ENCODE measurements around the gene FOXP2.

FOXP2 gene

DNA sequence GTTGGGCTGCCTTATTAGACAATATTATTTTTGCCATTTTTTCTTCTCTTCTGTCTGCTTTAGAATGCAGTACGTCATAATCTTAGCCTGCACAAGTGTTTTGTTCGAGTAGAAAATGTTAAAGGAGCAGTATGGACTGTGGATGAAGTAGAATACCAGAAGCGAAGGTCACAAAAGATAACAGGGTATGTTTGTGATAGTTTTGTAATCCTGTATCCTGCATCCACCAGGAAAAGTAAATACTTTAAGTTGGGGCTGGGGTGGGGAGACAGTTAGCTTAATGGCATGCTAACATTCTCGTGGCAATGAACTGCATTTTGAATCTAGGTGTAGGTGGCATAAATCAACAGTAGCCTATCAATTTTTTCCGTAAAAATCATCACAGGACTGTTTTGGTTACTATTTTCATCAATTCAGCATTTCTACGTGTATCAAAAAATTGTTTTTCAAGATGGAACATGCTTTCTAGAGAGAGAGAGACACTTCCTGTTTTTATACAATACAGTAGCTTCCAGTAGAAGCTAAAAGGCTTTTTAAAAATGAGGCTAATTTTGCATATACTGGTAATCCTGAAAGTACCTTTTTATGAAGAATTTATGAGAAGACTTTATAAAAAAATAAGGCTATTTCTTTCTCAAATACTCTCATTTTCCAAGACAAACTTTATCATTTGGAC lies 247.5 kb downstream of the FOXP2 start:
- H3K4me1 ChIP-seq (ENCODE audit: control extremely low read depth in 1 of 4, control insufficient read depth in 4 of 4, insufficient read depth in 4 of 4, low read length in 3 of 4), result no peaks in the 10 kb centered on the region
- no peaks in the 10 kb centered on the region for H3K9me3 ChIP-seq (ENCODE audit: control extremely low read depth in 1 of 5, control insufficient read depth in 4 of 5, insufficient read depth in 2 of 5, low read depth in 1 of 5, low read length in 4 of 5)
- no peak overlapping the region for H3K27ac ChIP-seq (ENCODE audit: insufficient read depth in 1 of 2, low read depth in 1 of 2, low read length in 2 of 2, poor library complexity in 1 of 2, severe bottlenecking in 2 of 2)
- H3K4me3 ChIP-seq (ENCODE audit: control insufficient read depth in 1 of 7, extremely low read depth in 1 of 7, insufficient read depth in 4 of 7, low read depth in 2 of 7, low read length in 6 of 7), result no peak overlapping the region
- H3K36me3 ChIP-seq (ENCODE audit: control insufficient read depth in 4 of 4, insufficient read depth in 4 of 4, low read length in 3 of 4), result no peaks in the 10 kb centered on the region
- DNase-seq, result no peak
- 100% methylated on average over 4 of the region's 6 CpGs for WGBS (ENCODE audit: insufficient coverage)
- ChIA-PET POLR2A (no interaction called here), CTCF (no interaction called here)
- H3K27me3 ChIP-seq (replicated peaks in 2 of 5; ENCODE audit: control insufficient read depth in 4 of 5, insufficient read depth in 5 of 5, low read length in 4 of 5), result no peaks in the 10 kb centered on the region

DNA sequence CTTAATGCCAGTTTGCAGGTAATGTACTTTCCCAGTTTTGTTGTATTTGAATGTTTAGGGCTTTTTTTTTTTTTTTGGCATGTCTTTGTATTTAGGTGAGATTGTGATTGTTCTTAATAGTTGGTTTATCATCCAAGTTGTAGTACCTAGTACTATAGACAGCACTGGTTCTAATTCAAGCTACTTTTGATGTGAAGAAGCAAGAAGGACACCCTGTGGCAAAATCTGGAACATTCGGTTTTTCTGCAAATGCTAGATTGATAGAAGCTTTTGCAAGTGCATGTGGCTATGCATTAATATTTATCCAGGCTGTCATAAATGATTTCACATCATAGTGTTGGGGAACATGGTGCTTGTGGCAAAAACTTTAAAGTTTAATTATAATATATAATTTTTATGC lies 248.9 kb downstream of the FOXP2 start:
- Histone ChIP-seq H3K36me3 (ENCODE audit: control insufficient read depth in 4 of 4, insufficient read depth in 4 of 4, low read length in 3 of 4) (no peaks in the 10 kb centered on the region), H3K9me3 (ENCODE audit: control extremely low read depth in 1 of 5, control insufficient read depth in 4 of 5, insufficient read depth in 2 of 5, low read depth in 1 of 5, low read length in 4 of 5) (no peaks in the 10 kb centered on the region), H3K4me1 (ENCODE audit: control extremely low read depth in 1 of 4, control insufficient read depth in 4 of 4, insufficient read depth in 4 of 4, low read length in 3 of 4) (no peaks in the 10 kb centered on the region), H3K27ac (ENCODE audit: insufficient read depth in 1 of 2, low read depth in 1 of 2, low read length in 2 of 2, poor library complexity in 1 of 2, severe bottlenecking in 2 of 2) (no peak overlapping the region), H3K4me3 (ENCODE audit: control insufficient read depth in 1 of 7, extremely low read depth in 1 of 7, insufficient read depth in 4 of 7, low read depth in 2 of 7, low read length in 6 of 7) (no peak overlapping the region), H3K27me3 (replicated peaks in 2 of 5; ENCODE audit: control insufficient read depth in 4 of 5, insufficient read depth in 5 of 5, low read length in 4 of 5) (no peaks in the 10 kb centered on the region)
- DNase-seq, result peak; percentile 4 to 23 (median 9)
- CTCF ChIA-PET, result interaction anchor here (0.7 kb wide), 1 partner anchor 1053 kb away, joined by 3 read pairs; no protein-coding TSS in a partner anchor
- no CpG with 5 or more reads among the region's 1 CpG for WGBS (ENCODE audit: insufficient coverage)
- POLR2A ChIA-PET, result no interaction called here

DNA sequence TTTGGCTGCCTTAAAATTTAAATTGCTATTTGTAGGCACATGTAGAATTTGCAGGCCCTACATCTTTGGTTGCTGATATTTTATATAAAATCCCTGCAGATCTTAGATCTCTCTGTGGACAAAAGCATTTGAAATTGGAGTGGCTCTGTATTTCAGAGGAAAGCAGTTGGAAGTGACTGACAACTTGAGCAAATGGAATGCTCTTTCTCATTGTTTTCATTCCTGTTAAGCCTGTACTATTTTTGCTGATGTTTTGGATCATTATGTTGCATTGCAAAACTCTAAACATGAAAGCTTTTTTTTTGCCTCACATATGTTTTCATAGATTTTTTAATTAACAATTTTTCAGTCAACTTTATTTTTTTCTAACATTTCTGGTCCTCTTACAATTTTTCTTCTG lies 256.1 kb downstream of the FOXP2 start:
- POLR2A ChIA-PET, result no interaction called here
- CTCF ChIA-PET, result no interaction called here

DNA sequence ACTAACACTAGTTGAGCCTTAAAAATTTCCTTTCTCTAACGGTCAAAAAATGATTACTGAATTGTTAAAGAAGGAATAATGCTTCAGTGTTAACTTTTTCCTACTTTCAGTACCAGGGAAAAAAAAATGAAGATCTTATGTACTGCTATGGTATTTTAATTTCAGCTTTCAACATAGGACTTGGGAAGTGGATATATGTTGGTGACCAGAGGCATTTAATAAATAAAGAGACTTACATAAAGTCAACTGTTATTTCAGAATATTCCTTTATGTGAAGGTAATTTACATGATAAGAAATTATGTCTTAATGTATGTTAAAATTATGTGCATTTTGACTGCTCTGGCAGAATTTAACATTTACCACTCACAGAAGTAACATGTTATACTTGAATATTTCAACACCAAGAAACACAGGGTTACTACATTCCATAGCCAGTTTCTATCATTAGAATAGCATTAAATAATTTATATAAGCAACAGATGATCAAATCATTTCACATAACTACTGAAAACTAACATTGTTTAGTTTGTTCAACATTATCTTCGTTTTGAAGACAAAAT lies 257.0 kb downstream of the FOXP2 start:
- WGBS (ENCODE audit: insufficient coverage), result no CpG with 5 or more reads among the region's 2 CpGs
- Histone ChIP-seq H3K4me3 (ENCODE audit: control insufficient read depth in 1 of 7, extremely low read depth in 1 of 7, insufficient read depth in 4 of 7, low read depth in 2 of 7, low read length in 6 of 7) (no peak overlapping the region), H3K9me3 (ENCODE audit: control extremely low read depth in 1 of 5, control insufficient read depth in 4 of 5, insufficient read depth in 2 of 5, low read depth in 1 of 5, low read length in 4 of 5) (no peaks in the 10 kb centered on the region), H3K36me3 (ENCODE audit: control insufficient read depth in 4 of 4, insufficient read depth in 4 of 4, low read length in 3 of 4) (no peaks in the 10 kb centered on the region), H3K27me3 (replicated peaks in 2 of 5; ENCODE audit: control insufficient read depth in 4 of 5, insufficient read depth in 5 of 5, low read length in 4 of 5) (no peaks in the 10 kb centered on the region), H3K27ac (ENCODE audit: insufficient read depth in 1 of 2, low read depth in 1 of 2, low read length in 2 of 2, poor library complexity in 1 of 2, severe bottlenecking in 2 of 2) (no peak overlapping the region), H3K4me1 (ENCODE audit: control extremely low read depth in 1 of 4, control insufficient read depth in 4 of 4, insufficient read depth in 4 of 4, low read length in 3 of 4) (no peaks in the 10 kb centered on the region)
- POLR2A ChIA-PET, result no interaction called here
- DNase-seq, result no peak
- CTCF ChIA-PET, result no interaction called here

More for the DNA sequence above, 256.1 kb downstream of the FOXP2 start:
- Histone ChIP-seq H3K36me3 (ENCODE audit: control insufficient read depth in 4 of 4, insufficient read depth in 4 of 4, low read length in 3 of 4) (no peaks in the 10 kb centered on the region), H3K4me3 (ENCODE audit: control insufficient read depth in 1 of 7, extremely low read depth in 1 of 7, insufficient read depth in 4 of 7, low read depth in 2 of 7, low read length in 6 of 7) (no peak overlapping the region), H3K27me3 (replicated peaks in 2 of 5; ENCODE audit: control insufficient read depth in 4 of 5, insufficient read depth in 5 of 5, low read length in 4 of 5) (no peaks in the 10 kb centered on the region), H3K4me1 (ENCODE audit: control extremely low read depth in 1 of 4, control insufficient read depth in 4 of 4, insufficient read depth in 4 of 4, low read length in 3 of 4) (no peaks in the 10 kb centered on the region), H3K9me3 (ENCODE audit: control extremely low read depth in 1 of 5, control insufficient read depth in 4 of 5, insufficient read depth in 2 of 5, low read depth in 1 of 5, low read length in 4 of 5) (no peaks in the 10 kb centered on the region), H3K27ac (ENCODE audit: insufficient read depth in 1 of 2, low read depth in 1 of 2, low read length in 2 of 2, poor library complexity in 1 of 2, severe bottlenecking in 2 of 2) (no peak overlapping the region)
- DNase-seq, result no peak

DNA sequence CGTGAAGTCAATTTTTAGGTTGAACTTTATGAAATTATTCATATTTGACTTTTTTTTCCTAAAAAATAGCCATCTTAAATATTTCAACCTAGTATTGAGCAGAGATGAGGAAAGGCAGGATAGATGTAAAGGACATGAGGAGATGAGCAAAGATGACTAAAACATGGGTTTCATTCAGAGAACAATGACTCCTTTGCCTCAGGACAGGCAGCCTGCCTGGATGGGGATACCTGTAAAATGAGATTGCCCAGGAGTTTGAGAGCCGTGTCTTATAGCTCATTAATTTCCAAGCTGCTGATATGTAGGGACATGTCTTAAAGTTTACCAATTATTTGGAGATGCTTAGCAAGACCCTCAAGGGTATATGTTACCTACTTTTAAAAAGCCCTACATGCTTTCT lies 263.5 kb downstream of the FOXP2 start:
- ChIA-PET CTCF (no interaction called here), POLR2A (no interaction called here)
- H3K4me1 ChIP-seq (ENCODE audit: control extremely low read depth in 1 of 4, control insufficient read depth in 4 of 4, insufficient read depth in 4 of 4, low read length in 3 of 4), result no peaks in the 10 kb centered on the region
- H3K27ac ChIP-seq (ENCODE audit: insufficient read depth in 1 of 2, low read depth in 1 of 2, low read length in 2 of 2, poor library complexity in 1 of 2, severe bottlenecking in 2 of 2), result no peak overlapping the region
- 80% methylated on average over 1 of the region's 2 CpGs for WGBS (ENCODE audit: insufficient coverage)
- H3K36me3 ChIP-seq (ENCODE audit: control insufficient read depth in 4 of 4, insufficient read depth in 4 of 4, low read length in 3 of 4), result no peaks in the 10 kb centered on the region
- no peak overlapping the region for H3K4me3 ChIP-seq (ENCODE audit: control insufficient read depth in 1 of 7, extremely low read depth in 1 of 7, insufficient read depth in 4 of 7, low read depth in 2 of 7, low read length in 6 of 7)
- H3K9me3 ChIP-seq (ENCODE audit: control extremely low read depth in 1 of 5, control insufficient read depth in 4 of 5, insufficient read depth in 2 of 5, low read depth in 1 of 5, low read length in 4 of 5), result no peaks in the 10 kb centered on the region
- H3K27me3 ChIP-seq (replicated peaks in 2 of 5; ENCODE audit: control insufficient read depth in 4 of 5, insufficient read depth in 5 of 5, low read length in 4 of 5), result no peaks in the 10 kb centered on the region
- no peak for DNase-seq

DNA sequence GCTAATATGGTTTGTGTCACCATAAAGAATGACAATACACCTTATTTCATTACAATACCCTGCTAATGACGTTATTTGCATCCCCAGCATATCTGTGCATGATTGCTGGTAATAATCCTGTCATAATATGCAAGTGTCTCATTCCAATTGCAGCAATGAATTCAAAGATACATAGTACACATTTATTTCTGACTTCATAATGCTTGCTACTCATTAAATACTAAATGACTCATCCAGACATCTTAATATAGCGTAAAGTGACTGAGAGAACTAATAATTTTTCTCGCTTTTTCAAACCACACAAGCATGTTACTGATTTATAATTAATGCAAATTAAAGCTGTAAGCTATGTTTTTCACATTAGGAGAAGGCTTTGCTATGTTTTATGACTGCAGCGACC lies 272.6 kb downstream of the FOXP2 start:
- H3K9me3 ChIP-seq (ENCODE audit: control extremely low read depth in 1 of 5, control insufficient read depth in 4 of 5, insufficient read depth in 2 of 5, low read depth in 1 of 5, low read length in 4 of 5), result no peaks in the 10 kb centered on the region
- H3K27ac ChIP-seq (ENCODE audit: insufficient read depth in 1 of 2, low read depth in 1 of 2, low read length in 2 of 2, poor library complexity in 1 of 2, severe bottlenecking in 2 of 2), result no peak overlapping the region
- DNase-seq, result no peak
- WGBS (ENCODE audit: insufficient coverage), result no CpG with 5 or more reads among the region's 4 CpGs
- POLR2A ChIA-PET, result no interaction called here
- CTCF ChIA-PET, result no interaction called here
- peaks cover 0 to 2% (median 0%) of the 10 kb centered on the region in 5 experiments for H3K27me3 ChIP-seq (replicated peaks in 2 of 5; ENCODE audit: control insufficient read depth in 4 of 5, insufficient read depth in 5 of 5, low read length in 4 of 5)
- H3K36me3 ChIP-seq (ENCODE audit: control insufficient read depth in 4 of 4, insufficient read depth in 4 of 4, low read length in 3 of 4), result no peaks in the 10 kb centered on the region
- no peak overlapping the region for H3K4me3 ChIP-seq (ENCODE audit: control insufficient read depth in 1 of 7, extremely low read depth in 1 of 7, insufficient read depth in 4 of 7, low read depth in 2 of 7, low read length in 6 of 7)
- H3K4me1 ChIP-seq (ENCODE audit: control extremely low read depth in 1 of 4, control insufficient read depth in 4 of 4, insufficient read depth in 4 of 4, low read length in 3 of 4), result no peaks in the 10 kb centered on the region

DNA sequence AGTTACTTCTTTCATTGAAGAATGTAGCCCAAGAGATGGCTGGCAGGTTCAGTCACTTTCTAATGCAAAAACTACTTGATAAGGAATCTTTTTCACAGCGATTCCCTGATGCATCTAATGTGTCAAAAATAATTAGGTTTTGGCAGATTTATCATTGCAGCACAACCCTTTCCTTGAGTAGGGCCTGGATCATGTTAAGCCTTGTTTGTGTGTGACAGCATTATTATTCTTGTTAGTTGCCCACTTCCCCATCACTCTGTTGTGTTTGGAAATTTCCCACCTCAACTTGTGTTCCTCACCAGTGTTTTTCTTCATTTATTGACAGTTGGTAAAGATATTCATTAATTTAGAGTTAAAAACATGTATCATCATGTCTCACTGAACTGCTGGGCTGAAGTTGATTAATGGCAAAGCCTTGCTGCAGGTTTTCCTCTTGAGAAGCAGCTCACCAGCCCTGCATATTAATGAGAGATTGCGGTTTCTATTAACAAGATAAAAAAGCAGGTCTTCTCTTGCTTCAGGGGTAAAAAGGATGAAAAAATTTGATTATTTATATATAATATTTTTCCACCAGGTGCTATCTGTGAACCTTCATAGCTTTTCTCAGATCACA lies 273.9 kb downstream of the FOXP2 start:
- no peaks in the 10 kb centered on the region for H3K9me3 ChIP-seq (ENCODE audit: control extremely low read depth in 1 of 5, control insufficient read depth in 4 of 5, insufficient read depth in 2 of 5, low read depth in 1 of 5, low read length in 4 of 5)
- peaks cover 0 to 2% (median 0%) of the 10 kb centered on the region in 5 experiments for H3K27me3 ChIP-seq (replicated peaks in 2 of 5; ENCODE audit: control insufficient read depth in 4 of 5, insufficient read depth in 5 of 5, low read length in 4 of 5)
- no peak overlapping the region for H3K27ac ChIP-seq (ENCODE audit: insufficient read depth in 1 of 2, low read depth in 1 of 2, low read length in 2 of 2, poor library complexity in 1 of 2, severe bottlenecking in 2 of 2)
- WGBS (ENCODE audit: insufficient coverage), result 40% methylated on average over 1 of the region's 2 CpGs
- no peak overlapping the region for H3K4me3 ChIP-seq (ENCODE audit: control insufficient read depth in 1 of 7, extremely low read depth in 1 of 7, insufficient read depth in 4 of 7, low read depth in 2 of 7, low read length in 6 of 7)
- no peaks in the 10 kb centered on the region for H3K36me3 ChIP-seq (ENCODE audit: control insufficient read depth in 4 of 4, insufficient read depth in 4 of 4, low read length in 3 of 4)
- H3K4me1 ChIP-seq (ENCODE audit: control extremely low read depth in 1 of 4, control insufficient read depth in 4 of 4, insufficient read depth in 4 of 4, low read length in 3 of 4), result no peaks in the 10 kb centered on the region
- no peak for DNase-seq
- CTCF ChIA-PET, result no interaction called here
- POLR2A ChIA-PET, result no interaction called here
